A204.1 (cell line): ENCODE data around the gene DENND5B.

Source experiments
- FAIRE-seq: peaks from 2 replicates; lab custom pipeline; 2012; peaks lifted over from hg19 to GRCh38; lab: Jason Lieb, UNC

The DENND5B gene

DNA sequence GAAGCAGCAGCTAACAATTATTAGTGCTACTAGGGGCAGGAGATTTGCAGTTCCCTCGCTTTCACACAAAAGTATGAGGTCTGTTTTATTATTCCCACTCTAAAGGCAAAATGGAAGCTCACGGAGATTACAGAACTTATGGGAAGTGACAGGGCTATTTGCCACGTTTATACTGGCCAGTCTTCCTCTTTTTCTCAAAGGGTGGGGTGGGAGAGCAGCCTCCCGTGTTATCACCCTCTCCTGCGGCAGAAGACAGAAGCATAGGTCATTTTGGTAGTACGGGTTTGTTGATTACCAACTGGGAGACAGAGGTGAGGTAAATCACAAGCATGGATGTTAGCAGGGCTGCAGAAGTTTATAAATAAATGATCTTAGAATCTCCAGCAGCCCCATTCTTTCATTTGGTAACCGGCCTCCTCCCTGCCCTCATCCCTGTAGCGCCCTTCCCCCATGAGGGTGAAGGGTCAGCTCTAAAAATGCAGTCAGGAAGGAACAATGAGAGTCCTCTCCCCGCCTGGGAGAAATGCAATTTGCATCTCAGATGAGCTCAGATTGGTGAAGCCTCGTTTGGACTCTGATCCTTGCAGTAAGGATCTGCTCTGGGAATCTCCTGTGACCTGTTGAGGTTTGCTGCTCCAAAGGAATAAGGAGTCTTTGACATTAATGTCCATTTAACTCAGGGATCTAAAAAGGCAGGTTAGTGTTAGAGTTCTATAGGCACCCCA is 220.2 kb downstream of the DENND5B start:
- FAIRE-seq = no peak

DNA sequence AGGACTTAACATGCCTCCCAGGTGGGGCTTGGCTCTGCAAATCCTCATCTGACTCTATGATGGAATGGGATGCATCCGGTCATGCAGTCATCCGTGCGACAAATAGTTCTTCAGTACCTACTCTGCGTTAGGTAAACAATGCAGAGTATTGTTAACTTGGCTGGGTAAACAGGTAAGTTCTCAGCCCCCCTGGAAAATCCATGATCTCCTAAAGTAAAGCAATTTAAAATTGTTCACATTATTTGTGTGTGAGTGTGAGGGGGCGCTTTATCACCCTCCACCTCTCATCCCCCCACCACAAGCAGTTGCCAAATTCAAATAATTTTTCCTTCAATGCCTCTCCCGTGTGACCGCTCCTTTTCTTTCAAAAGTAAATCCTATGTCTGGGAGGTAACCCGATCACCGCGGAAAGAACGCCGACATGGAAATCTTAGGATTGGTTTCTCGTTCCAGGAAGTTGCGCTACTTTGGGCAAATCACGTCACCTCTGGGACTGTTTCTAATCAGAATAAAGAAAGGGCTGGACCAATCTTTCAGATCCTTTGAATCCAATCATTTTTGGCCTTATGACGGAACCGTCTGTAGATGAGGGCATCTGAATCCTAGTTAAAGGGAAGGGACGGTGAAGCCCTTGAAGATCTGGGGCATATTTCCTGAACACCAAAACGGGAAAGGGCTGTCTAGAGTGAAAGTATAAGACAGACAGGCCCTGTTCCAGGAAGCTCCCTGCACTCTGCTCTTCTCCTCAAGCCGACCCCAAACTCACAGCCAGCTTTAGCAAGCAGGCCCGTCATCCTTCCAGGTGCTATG is 221.0 kb downstream of the DENND5B start:
- FAIRE-seq = no peak

- FAIRE-seq = no peak
These were observed 222.1 kb downstream of the DENND5B start for GRCh38 chr12:31368666-31369361.

- FAIRE-seq = no peak
These were observed 224.8 kb downstream of the DENND5B start for GRCh38 chr12:31366104-31366621.

DNA sequence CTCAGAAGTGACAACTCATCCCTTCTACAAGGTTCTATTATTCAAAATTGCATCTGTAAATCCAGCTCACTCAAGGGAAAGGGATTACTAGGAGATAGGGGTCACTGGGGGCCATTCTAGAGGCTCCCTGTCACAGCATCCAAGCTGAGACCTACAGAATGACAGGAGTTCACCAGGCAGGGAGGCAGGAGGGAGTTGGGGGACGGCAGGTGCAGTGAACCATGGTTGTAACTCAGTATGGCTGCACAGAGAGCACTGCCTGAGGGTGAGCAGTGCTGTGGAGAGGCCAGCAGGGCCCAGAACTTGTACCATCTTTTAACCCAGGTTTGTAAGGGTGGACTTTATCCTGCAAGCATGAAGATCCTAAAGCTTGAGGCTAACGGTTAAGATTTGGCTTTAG is 227.1 kb downstream of the DENND5B start:
- FAIRE-seq = no peak

DNA sequence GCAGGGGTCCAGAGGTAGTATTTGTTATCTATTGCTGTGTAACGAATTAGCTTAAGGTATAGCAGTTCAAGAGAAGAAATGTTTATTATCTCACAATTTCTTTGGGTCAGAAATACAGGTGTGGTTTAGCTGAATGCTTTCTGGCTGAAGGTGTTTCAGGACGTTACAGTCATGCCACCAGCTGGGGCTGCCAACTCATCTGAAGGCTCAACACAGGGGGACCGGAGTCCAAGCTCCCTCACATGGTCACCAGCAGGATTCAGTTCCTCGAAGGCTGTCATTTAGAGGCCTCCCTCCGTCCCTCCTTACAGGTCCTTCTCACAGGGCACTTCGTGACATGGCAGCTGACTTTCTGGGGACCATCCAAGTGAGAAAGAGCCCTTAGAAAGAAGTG is 227.5 kb downstream of the DENND5B start:
- FAIRE-seq = no peak

DNA sequence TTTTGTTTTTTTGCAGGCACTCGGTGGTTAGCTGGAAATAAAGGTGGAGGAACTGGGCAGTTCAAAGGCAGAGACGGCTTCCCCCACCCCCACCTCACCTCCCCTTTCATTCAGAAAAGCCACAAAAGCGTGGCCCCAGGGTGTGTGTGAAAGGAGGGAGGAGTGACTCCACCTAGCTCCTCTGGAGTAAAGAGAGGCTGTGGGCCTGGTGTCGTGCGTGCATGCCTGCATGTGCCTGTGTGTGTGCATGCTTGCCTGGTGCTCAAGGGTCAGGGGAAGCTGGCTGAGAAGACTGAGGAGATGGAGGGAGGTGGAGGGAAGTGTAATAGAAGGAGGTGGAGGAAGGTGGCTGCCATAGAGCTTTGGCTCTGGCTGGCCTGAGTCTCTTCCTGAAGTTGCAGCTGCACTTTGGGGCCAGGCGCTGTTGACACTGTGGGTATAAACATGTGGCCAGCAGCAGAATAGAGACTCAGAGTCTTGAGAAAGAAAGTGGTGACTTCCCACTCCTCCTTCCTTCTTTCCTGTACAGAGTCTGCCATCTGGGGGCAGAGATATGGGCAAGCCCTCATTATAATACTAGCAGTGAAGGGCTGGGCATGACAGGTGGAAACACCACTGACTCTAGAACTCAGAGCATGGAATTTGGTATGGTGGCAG is 228.0 kb downstream of the DENND5B start:
- no peak for FAIRE-seq

- no peak for FAIRE-seq
These were observed 228.7 kb downstream of the DENND5B start for GRCh38 chr12:31362115-31362758.

GRCh38 chr12:31361730-31362114 is 229.2 kb downstream of the DENND5B start:
- no peak for FAIRE-seq

DNA sequence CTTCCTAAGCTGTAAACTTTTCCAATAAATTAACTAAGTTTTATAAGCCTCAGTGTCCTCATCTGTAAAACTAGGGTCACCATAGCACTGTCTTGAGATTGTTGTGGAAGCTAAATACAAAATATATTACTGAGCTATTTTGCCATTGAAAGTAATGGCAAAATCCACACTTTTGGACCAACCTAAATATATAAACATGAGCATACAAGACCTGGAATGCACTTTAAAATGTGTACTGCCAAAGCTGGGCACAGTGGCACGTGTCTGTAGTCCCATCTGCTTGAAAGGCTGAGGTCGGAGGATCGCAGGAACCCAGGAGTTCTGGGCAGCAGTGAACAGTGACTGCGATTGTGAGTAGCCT is 235.2 kb downstream of the DENND5B start:
- FAIRE-seq = no peak

- FAIRE-seq = no peak
These were observed 236.9 kb downstream of the DENND5B start for GRCh38 chr12:31353750-31354708.

DNA sequence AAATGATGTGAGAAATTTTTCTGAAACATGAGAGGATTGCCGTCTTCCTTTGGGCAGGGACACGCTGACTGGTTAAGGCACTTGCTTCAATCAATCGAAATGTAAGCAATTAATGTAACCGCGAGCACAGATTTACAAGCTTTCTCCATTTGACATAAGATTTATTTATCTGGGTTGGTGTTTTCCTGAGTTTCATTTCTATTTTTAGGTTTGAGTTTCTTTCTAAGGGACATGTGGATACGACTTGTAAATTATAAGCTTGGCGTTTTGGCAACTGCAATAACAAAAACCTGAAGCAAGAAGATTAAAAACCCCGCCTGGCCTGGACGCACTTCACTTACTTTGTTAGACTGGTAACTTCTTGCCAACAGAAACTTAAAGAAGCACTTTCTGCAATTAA is 244.7 kb downstream of the DENND5B start:
- no peak for FAIRE-seq

DNA sequence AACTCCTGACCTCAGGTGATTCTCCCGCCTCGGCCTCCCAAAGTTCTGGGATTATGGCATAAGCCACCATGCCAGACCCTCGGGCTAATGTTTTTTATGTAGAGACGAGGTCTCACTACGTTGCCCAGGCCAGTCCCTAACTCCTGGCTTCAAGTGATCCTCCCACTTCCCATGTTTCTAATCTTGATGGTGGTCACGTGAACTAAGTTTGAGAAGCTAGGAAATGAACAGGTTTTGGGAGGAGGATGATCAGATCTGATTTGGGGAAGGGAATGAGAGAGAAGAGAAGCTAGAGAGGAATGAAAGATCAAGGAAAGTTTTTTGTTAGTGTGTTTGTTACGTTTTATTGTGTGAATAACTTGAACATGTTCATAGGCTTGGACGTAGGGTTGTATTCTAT is 247.8 kb downstream of the DENND5B start:
- no peak for FAIRE-seq

- FAIRE-seq = no peak
These were observed 248.7 kb downstream of the DENND5B start for GRCh38 chr12:31342286-31342685.

- no peak for FAIRE-seq
These were observed 250.9 kb downstream of the DENND5B start for GRCh38 chr12:31339831-31340622.

GRCh38 chr12:31337952-31338351 is 253.0 kb downstream of the DENND5B start:
- FAIRE-seq = no peak
